ENCODE measurements around the gene NUDT13.
"Not testable (repeated sequence)": the region's sequence is repeated elsewhere in the genome, so short reads cannot be mapped to it uniquely, and the experiment has no call there.

NUDT13 gene

DNA sequence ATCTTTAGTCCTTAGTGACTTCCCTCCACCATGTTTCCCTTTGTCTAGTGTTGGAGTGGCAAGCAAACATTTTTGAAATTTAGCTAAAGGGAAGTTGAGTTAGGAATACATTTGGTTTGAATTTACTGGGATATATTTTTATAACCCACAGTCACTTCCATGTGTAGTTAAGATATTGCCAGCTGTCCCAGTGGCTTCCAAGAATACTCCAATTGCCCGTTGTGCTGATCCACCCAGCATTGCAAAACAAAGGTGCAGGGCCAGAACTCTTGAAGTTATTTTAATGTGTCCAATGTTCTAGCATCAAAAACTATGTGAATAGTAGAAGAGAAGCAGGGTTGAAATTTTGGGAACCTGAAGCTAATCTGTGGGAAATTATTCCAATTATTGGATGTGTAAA is 11.1 kb upstream of the NUDT13 start:
- DNase-seq (ENCODE audit: low read depth), result no peak

DNA sequence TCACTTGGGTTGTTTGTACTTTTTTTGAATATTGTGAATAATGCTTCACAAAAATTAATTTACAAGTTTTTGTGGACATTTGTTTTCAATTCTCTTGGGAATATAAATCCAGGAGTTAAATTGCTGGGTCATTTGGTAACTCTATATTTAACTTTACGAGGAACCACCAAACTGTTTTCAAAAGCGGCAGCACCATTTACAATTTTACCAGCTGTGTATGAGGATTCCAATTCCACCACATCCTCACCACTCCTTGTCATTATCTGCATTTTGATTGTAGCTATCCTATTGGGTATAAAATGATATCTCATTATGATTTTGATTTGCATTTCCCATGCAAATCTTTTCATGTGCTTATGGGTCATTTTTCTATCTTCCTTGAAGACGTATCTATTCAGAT is 4.0 kb upstream of the NUDT13 start:
- DNase-seq (ENCODE audit: low read depth), result no peak

DNA sequence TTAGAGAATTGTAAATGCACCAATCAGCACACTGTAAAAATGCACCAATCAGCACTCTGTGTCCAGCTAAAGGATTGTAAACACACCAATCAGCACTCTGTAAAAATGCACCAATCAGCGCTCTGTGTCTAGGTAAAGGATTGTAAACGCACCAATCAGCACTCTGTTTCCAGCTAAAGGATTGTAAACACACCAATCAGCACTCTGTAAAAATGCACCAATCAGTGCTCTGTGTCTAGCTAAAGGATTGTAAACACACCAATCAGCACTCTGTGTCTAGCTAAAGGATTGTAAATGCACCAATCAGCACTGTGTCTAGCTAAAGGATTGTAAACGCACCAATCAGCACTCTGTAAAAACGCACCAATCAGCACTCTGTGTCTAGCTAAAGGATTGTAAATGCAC is 1.0 kb upstream of the NUDT13 start:
- DNase-seq (ENCODE audit: low read depth), result not testable (repeated sequence)

DNA sequence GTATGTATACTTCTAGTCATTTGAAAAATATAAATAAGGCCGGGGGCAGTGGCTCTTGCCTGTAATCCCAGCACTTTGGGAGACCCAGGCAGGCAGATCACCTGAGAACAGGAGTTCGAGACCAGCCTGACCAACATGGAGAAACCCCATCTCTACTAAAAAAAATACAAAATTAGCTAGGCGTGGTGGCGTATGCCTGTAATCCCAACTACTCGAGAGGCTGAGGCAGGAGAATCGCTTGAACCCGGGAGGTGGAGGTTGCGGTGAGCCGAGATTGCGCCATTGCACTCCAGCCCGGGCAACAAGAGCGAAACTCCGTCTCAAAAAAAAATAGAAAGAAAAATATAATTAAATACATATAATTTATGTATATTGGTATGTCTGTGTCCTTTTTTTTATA is 1.8 kb downstream of the NUDT13 start:
- DNase-seq (ENCODE audit: low read depth), result not testable (repeated sequence)

DNA sequence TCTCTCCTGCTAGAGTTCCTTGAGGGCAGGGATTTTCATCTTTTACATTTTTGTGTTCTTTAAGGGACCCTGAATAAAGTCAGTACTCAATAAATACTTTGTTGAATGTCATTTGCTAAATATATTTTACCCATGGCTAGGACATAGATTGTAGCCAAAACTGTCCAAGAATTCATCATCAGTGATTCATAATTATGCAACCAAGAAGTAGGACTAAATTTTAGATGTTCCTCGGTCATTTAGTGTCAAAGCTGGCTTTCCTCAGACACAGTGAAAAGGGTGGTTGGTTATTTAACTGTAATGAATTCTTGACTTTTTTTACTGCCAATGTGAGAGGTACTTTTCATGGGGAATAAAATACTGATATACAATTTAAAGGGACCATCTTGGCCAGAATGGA is 3.3 kb downstream of the NUDT13 start:
- DNase-seq (ENCODE audit: low read depth), result no peak

DNA sequence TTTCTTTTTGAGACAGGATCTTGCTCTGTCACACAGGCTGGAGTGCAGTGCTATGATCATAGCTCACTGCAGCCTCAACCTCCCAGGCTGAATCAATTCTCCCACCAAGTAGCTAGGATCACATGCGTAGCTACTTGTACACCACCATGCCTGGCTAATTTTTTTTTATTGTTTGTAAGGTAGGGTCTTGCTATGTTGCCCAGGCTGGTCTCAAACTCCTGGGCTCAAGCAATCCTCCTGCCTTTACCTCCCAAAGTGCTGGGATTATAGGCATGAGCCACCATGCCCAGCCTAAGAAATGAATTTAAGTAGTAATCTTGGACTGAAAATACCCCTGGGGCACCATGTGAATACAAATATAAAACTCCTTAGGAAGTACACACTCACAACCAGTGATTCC is 5.8 kb downstream of the NUDT13 start:
- DNase-seq (ENCODE audit: low read depth), result no peak

DNA sequence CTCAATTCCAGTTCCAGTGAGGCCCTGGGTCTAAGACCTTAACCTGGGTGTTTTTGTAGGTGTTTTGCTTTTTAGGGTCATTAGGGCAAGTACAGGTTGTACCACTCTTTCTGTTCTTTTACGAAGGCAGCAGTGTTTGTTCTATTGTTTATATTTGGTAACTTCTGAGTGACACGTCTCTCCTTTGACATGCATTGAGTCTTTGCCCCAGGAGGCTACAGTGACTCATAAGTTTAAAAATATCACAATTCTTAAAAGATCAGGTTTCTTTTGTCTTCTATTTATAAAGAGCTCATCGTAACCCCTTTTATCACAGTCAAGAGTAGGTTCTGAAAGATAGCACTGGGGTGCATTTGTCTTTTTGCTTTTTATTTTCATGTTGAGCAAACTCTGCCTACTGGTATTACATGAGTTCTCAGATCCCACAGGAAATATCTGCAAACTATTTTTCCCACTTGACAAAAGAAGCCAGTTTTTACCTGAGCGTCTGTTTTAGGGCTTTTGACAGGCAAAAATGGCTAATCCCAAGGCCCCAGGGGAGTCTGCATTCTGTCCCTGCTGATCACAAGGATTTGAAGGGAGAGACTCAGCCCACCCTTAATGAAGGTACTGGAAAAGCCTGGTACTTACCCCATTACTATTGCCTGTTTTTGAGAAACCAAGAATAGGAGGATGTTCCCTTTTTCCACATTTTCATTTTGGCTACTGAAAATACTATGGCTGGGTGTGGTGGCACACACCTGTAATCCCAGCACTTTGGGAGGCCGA is 7.9 kb downstream of the NUDT13 start:
- no peak for DNase-seq (ENCODE audit: low read depth)

DNA sequence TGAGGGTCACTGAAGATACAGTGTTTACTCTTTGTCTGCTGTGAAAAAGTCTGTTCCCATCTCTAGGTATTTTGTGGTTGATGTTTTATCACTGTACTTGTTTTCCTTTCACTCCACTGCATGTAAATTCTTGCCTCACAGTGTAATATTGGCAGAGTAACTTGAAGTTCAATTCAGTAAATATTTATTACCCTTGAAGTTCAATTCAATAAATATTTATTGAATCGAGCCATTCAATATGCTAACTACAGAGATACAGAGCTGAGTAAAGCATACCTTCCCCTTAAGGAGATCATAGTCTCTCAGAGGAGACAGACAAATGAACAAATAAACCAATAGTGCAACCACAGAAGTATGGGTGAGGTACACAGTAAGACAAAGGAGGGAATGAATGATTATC is 9.2 kb downstream of the NUDT13 start:
- no peak for DNase-seq (ENCODE audit: low read depth)

DNA sequence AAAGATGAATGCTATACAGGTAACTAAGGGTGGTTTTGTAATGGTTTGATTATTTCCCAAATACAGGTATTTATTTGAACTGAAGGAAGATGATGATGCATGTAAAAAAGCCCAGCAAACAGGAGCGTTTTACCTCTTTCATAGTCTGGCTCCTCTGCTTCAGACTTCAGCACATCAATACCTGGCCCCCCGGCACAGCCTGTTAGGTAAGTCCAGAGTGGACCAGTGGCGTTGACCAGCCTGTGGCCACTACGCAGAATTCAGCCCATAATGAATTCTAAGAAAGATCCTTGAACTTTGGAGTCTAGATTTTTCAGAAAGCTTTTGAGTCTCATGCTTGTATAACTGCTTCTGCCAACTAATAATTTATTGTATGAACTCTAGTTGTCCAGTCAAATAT is 9.7 kb downstream of the NUDT13 start:
- DNase-seq (ENCODE audit: low read depth), result no peak

DNA sequence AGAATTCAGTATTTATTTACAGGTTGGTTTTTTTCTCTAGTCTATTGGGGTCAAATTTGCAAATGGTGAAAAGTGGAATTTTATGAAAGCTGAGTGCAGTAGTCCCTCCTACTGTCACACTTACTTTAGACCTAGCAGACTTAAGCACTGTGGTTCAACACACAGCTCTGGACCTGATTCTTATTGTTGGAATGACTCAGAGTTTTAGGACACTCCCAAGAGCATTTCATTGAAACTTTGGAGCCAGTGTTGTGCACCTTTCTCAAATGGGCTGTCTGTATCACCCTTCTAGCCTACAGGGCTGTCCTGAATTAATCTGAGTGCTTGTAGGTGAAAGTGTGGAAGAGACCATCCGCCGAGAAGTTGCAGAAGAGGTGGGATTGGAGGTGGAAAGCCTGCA is 16.1 kb downstream of the NUDT13 start:
- no peak for DNase-seq (ENCODE audit: low read depth)

DNA sequence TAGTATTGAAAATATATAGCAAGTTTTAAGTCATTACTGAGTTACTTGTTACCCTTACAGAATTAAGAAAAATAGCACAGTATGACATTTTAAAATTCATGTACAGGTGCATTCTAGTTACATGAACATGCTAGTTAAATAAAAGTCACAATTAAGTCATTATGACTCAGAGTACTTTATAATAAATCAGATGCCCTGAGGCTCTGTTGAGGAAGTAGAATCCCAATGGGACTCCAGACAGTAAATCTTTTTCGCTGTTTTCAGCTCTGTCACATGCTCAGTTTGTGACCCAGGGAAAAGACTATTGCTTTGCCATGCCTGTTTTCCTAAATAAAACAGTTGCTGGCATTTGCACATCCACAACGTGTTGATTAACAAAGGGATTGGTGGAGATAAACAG is 21.0 kb downstream of the NUDT13 start:
- DNase-seq (ENCODE audit: low read depth), result no peak

DNA sequence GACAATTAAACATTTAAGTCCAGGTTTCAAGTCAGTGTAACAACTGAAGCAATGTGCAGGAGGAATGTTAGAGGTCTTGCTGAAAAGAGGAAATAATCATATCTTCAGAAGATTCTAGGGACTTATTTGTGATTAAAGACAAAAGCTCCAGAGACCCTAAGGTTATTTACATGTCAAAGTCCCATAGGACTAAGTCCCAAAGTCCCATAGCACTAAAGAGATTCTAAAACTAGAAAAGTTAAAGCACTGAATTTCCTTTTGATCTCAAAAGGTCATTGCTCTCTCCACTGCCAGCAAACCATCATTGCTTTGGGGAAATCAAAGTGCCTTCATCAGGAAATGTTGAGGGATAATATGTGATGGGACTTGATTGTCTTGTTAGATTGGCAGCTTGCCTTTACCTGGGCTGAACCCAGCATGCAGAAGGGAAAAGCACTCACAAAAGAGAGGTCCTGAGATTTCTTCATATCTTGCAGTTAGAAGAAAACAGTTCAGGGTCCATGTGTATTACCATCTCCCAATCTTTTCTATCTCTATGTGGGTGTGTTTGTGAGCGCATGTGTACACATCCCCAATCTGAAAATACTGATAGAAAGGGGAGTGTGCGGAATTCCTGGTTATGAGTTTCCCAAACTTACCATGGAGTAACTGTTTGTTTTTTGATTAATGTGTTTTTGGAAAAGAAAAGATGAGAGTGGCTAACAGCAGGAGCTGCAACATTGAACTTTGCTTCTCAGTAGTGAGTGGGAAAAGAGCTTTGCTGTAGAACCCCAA is 21.8 kb downstream of the NUDT13 start:
- DNase-seq (ENCODE audit: low read depth), result no peak

DNA sequence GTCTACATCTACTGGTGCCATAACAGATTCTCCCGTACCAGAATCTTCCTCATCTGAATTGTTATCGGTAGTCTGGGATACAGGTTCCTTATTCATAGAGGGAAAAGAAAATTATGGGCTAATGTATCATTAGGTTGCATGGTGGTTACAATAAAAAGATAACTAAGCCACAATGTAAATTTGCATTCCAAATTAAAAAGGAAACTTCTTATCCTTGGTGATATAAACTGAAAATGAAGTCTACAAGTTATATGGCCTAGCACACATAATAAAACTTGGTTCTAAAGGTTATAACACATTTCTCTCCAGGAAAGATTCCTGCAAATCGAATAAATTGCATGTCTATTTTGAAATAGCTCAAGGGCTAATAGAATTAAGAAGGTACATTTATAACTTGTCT is 24.5 kb downstream of the NUDT13 start:
- no peak for DNase-seq (ENCODE audit: low read depth)

DNA sequence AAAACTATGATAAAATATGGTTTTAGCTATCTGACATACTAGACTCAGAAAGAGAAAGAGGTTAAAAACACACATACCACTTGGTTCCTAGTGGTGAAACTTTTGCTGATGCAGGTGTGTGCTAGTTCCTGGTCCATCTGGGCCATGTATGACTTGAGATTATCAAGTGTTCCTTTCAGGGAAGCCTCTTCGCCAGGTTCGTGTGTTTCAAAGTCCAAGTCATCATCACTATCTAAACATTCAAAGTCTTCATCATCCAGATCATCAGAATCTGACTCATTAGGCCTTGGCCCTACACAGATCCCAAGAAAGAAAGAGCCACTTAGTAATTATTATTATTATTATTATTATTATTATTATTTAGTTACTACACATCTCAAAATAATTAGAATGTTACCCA is 26.4 kb downstream of the NUDT13 start:
- DNase-seq (ENCODE audit: low read depth), result no peak

DNA sequence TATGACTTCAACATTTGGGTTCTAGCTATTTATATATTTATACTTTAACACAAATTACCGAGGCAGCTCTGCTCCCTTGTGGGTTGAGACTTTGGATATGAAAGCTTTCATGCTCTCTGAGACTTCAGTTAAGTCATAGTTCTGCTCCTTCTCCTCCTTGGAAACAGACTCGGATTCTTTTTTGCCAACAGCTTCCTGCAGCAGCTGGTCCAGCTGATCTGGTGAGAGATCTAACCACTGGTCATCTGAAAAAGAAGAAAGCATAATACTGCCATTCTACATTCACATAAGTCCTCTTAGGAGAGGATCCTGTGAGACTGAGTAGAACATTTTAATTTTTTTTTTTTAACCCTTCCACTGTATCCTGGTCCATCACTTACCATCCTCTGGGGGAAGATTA is 29.0 kb downstream of the NUDT13 start:
- DNase-seq (ENCODE audit: low read depth), result no peak

DNA sequence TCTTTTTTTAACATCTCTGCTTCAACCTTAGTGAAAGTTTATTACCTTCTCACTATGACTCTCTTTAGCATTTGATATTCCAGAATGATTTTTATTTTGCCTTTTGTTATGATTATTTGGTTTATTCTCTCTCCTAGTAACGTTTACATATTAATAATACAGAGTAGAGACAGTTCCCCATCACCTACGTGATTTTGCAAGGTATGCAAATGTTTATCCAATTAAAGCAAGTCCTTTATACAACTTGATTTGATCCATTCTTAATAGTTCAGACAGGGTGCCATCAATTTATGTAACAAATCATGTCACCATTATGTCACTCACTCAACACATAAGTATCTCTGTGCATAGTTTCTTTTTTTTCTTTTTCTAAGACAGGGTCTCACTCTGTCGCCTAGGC is 31.3 kb downstream of the NUDT13 start:
- no peak for DNase-seq (ENCODE audit: low read depth)

DNA sequence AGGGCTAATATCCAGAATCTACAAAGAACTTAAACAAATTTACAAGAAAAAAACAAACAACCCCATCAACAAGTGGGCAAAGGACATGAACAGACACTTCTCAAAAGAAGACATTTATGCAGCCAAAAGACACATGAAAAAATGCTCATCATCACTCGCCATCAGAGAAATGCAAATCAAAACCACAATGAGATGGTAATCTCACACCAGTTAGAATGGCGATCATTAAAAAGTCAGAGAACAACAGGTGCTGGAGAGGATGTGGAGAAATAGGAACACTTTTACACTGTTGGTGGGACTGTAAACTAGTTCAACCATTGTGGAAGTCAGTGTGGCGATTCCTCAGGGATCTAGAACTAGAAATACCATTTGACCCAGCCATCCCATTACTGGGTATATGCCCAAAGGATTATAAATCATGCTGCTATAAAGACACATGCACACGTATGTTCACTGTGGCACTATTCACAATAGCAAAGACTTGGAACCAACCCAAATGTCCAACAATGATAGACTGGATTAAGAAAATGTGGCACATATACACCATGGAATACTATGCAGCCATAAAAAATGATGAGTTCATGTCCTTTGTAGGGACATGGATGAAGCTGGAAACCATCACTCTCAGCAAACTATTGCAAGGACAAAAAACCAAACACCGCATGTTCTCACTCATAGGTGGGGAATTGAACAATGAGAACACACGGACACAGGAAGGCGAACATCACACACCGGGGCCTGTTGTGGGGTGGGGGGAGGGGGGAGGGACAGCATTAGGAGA is 40.6 kb downstream of the NUDT13 start:
- DNase-seq (ENCODE audit: low read depth), result not testable (repeated sequence)

DNA sequence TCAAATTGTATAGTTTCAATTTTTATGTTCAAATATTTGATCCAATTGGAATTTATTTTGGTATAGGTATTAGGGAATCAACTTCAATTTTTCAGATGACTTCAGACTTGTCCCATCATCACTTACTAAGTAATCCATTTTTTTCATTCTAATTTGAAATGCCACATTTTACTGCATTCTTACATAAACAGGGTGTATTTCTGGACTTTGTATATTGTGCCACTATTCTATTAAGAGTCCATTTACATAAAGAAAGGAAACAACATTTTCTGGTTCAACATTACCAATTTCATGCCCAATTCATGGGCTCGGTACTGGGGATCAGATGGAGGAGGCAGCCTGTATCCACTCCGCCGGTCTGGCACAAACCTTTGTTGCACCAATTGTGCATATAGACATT is 41.8 kb downstream of the NUDT13 start:
- no peak for DNase-seq (ENCODE audit: low read depth)

DNA sequence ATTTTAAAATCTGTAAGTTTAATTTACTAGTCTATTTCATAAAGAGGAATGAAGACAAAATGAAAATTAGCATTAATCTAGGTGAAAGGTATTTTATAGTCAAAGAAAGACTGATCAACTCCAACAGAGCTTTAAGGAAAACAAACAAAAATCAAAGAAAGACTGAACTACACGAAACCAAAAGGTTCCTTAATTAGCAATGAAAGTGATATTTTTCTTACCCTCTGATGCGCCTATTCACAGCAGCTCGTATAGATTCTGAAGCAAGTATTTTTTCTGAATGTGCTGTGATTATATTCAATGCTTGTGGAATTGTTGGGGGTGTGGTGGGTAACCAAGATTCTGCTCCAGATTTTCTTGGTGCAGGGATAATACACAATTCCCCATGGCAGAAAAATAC is 45.8 kb downstream of the NUDT13 start:
- DNase-seq (ENCODE audit: low read depth), result no peak

DNA sequence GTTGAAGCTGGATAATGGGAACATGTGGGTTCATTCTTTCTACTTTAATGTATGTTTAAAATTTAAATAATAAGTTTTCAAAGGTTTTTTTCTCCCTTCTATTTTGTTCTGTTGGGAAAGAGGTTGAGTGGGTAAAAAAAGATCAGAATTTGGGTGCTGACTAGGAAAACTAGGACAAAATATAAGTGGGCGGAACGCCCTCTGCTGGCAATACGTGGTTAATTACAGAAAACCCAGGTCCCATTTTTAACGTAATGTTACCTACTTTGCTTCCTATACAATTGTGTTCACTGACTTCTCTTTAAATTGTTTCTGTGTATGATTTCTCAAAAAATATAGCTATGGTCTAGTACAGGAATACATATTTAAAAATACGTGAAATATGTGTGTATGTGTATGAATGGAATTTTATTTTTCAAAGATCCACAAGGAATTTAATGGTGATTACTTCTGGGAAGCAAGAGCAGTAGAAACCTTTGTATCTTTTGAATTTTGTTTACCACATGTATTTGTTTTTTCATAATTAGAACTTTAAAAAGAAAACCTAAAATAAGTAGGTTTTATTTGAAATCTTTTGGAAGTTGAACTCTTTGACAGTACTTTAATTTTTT is 48.9 kb downstream of the NUDT13 start:
- DNase-seq (ENCODE audit: low read depth), result peak; percentile 28

DNA sequence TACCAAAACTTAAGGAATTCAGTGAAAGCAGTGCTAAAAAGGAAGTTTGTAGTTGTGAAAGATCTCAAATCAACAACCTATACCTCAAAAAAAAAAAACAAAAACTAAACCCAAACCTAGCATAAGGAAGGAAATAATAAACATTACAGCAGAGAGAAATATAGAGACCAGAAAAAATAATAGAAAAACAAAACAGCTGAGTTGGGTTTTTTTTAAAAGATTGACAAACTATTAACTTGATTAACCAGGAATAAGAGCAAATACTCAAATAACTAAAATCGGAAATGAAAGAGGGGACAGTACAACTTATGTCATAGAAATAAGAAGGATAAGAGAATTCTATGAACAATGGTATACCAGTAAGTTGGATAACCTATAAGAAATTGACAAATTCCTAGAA is 50.8 kb downstream of the NUDT13 start:
- no peak for DNase-seq (ENCODE audit: low read depth)

DNA sequence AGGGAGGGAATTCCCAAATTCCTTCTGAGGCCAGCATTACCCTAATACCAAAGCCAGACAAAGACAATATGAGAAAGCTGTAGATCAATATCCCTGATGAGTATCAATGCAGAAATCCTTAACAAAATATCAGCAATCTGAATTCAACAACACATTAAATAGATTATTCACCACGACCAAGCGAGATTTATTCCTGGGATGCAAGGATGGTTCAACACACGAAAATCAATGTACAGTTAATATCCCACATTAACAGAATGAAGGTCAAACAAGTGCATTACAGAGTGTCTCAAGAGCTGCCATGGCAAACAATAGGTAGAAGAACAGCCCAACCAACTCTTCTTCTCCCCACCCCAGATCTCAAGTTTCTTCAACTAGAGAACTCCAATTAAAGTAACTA is 51.4 kb downstream of the NUDT13 start:
- no peak for DNase-seq (ENCODE audit: low read depth)

DNA sequence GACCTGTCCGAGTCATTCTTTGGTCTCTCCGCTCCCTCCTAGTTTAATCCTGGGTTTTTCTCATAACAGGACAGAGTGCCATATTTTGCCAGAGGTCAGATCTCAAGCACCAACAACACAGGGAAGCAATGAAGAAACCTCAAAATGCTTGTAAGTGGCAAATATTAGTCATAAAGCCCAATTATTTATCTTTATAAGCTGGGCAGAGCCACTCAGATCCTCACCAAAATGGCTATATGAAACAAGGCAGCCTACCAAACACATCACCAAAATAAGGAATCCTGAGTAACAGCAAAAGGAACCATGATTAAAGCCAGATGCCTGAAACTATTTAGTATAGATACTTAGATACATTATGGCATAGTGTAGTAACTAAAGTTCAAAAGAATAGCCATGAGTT is 52.8 kb downstream of the NUDT13 start:
- DNase-seq (ENCODE audit: low read depth), result no peak

Data from activated T-cell treated with anti-CD3 and anti-CD28 coated beads for 24 hours (primary cell).